H1 (cell line): ENCODE results near the gene FNDC7. TPM values are rescaled to one million over a fixed set of nuclear protein-coding genes. Genes with fewer than 3 reads are reported as not detected.

ENCODE experiments used
- KDM1A ChIP-seq: fragments of 200-600, 300-600 bp; sonication (generic); IDR thresholded peaks from 2 replicates; pipeline ENCODE4 v1.7.1; 2016; ENCODE audit warnings: mild to moderate bottlenecking, low read length, borderline replicate concordance
- RAD21 ChIP-seq, 2 experiments: IDR thresholded peaks in 1 of 2; conservative IDR thresholded peaks in 1 of 2; 2 replicates each; pipeline ENCODE4 v1.6.1; 2011; ENCODE audit warnings: low read depth in 2 of 2, low read length in 2 of 2, improper control_type of control experiment in 1 of 2, inconsistent platforms in 1 of 2, mild to moderate bottlenecking in 1 of 2, moderate library complexity in 1 of 2
- SP4 ChIP-seq: IDR thresholded peaks from 2 replicates; pipeline ENCODE4 v1.6.1; 2012; ENCODE audit warnings: low read length, inconsistent platforms
- polyA plus RNA-seq, 7 experiments: library from polyadenylated mRNA; depleted of rRNA in 3 of 7; stranded (reverse) in 5 of 7; unstranded in 2 of 7; fragments of >200 nt in 5 of 7; fragments of 200-250 nt in 2 of 7; gene quantifications; 1 replicate in 5 of 7; 2 replicates in 1 of 7; 4 replicates in 1 of 7; pipeline versions ENCODE4 v1.2.1 to v1.2.3, GENCODE V29; 2011 to 2013; ENCODE audit warnings: missing spikeins in 2 of 7, mixed read lengths in 2 of 7
- total RNA-seq: library from RNA; stranded (reverse); fragmentation: NEBNext Ultra II Directional; extraction: Animal tissue kit (Norgen Biotek cat#: 25700); gene quantifications from 2 replicates; pipeline ENCODE4 v1.2.1, GENCODE V29; 2021

Gene FNDC7
- total and polyA plus RNA-seq, 2 of the 8 experiments (the other 6 are each of a cell fraction or from before 2014, with no cell fraction given) = 0.13 to 0.20 TPM

GRCh38 chr1:108665067-108665466 lies 47.6 kb upstream of the FNDC7 start (continued):
- TF ChIP-seq RAD21 (IDR thresholded peaks at IDR 0.05 in 1 of 2, conservative IDR thresholded peaks at IDR 0.05 in 1 of 2; ENCODE audit: low read depth in 2 of 2, low read length in 2 of 2) (no peak), SP4 (no peak), KDM1A (no peak)
